GM19023 (cell line): Measurements from ENCODE around the gene CXCL3.

Experiments
- ATAC-seq: cut with Tn5 transposase; IDR thresholded peaks from one replicate; pipeline ENCODE4 v1.9.1; 2021; ENCODE audit warnings: mild to moderate bottlenecking, moderate library complexity; ENCODE audit not compliant: unreplicated experiment

The CXCL3 gene

GRCh38 chr4:74016068-74016467 lies 22.4 kb downstream of the CXCL3 start:
- no peak for ATAC-seq

- ATAC-seq = no peak
Observed at GRCh38 chr4:74015126-74015780, 23.2 kb downstream of the CXCL3 start.

GRCh38 chr4:74014332-74014731 lies 24.2 kb downstream of the CXCL3 start:
- no peak for ATAC-seq

GRCh38 chr4:74013264-74013663 lies 25.2 kb downstream of the CXCL3 start:
- no peak for ATAC-seq

GRCh38 chr4:74012130-74012529 lies 26.4 kb downstream of the CXCL3 start:
- ATAC-seq = no peak

GRCh38 chr4:74009307-74009706 lies 29.2 kb downstream of the CXCL3 start:
- ATAC-seq = no peak

- no peak for ATAC-seq
Observed at GRCh38 chr4:74006009-74006476, 32.4 kb downstream of the CXCL3 start.

- ATAC-seq = no peak
Observed at GRCh38 chr4:74005528-74005927, 33.0 kb downstream of the CXCL3 start.

GRCh38 chr4:74004668-74005067 lies 33.8 kb downstream of the CXCL3 start:
- no peak for ATAC-seq

- ATAC-seq = no peak
Observed at GRCh38 chr4:74000301-74000700, 38.2 kb downstream of the CXCL3 start.

- no peak for ATAC-seq
Observed at GRCh38 chr4:73998040-73999011, 40.2 kb downstream of the CXCL3 start, which contains the start of gene CXCL5. Gene CXCL5 (minus strand): TSS chr4:73998677. CDS start chr4:73998581, 96 bp downstream.

- ATAC-seq = no peak
Observed at GRCh38 chr4:73992050-73992449, 46.4 kb downstream of the CXCL3 start.

- ATAC-seq = no peak
Observed at GRCh38 chr4:73991742-73992000, 46.8 kb downstream of the CXCL3 start.

GRCh38 chr4:73990988-73991741 lies 47.3 kb downstream of the CXCL3 start:
- ATAC-seq = no peak

GRCh38 chr4:73989928-73990327 lies 48.6 kb downstream of the CXCL3 start:
- no peak for ATAC-seq

GRCh38 chr4:73989031-73989430 lies 49.5 kb downstream of the CXCL3 start:
- no peak for ATAC-seq

- no peak for ATAC-seq
Observed at GRCh38 chr4:73988061-73988460, 50.4 kb downstream of the CXCL3 start, which contains the start of gene PPBP. Gene PPBP (minus strand): TSS chr4:73988190. CDS start chr4:73988103, 87 bp downstream.
